ENCODE data around the gene SPOCK1. TPM values are rescaled to one million over a fixed set of nuclear protein-coding genes. Genes with fewer than 3 reads are reported as not detected.

SPOCK1 gene
- polyA plus RNA-seq, 3 donors: 5.4 to 39.4 (median 14.7) TPM

DNA sequence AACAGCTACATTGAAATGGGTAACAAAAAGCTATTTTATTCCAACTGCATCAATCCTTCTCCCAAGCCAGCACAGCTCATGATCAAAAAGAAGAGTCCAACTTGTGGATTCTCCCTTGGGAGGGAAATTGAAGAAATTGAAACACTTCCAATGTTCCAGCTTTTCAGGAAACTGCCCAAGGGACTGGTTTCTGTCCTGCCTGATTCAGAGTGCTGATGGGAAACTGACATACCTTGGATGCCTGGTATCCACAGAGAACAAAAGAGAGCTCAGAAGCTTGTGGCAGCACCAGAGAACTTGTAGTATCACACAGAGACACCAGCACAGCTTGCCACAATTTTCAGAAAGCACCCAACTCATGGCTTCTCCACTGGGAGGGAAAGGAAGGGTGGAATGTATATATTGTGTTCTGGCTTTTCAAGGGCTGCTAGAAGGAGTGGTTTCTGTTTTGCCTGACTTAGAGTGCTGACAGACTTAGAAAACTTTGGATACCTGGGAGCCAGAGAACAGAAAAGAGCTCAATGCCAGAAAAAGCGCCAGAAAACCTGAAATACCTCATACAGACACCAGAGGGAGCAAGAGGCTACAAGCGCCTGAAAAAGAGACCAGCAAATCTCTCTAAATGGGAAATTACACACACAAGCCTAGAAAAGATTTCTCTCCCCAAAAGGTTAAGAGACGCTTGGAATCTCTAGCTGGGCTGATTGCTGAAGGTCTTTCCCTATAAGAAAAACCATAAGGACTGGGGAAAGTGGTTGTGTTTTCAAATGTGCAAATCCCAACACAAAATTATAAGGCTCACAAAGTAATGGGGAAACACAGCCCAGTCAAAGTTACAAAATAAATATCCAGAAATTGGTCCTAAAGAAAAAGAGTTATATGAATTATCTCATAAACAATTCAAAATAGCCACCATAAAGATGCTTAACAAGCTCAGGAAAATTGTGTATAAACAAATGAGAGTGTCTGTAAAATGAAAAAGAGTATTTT is 178.8 kb downstream of the SPOCK1 start:
- H3K27ac ChIP-seq (ENCODE audit: low read depth, low read length): no peak overlapping the region
- WGBS, 3 donors: 2 to 8% (median 7%) methylated on average over 3 of the region's 3 CpGs

DNA sequence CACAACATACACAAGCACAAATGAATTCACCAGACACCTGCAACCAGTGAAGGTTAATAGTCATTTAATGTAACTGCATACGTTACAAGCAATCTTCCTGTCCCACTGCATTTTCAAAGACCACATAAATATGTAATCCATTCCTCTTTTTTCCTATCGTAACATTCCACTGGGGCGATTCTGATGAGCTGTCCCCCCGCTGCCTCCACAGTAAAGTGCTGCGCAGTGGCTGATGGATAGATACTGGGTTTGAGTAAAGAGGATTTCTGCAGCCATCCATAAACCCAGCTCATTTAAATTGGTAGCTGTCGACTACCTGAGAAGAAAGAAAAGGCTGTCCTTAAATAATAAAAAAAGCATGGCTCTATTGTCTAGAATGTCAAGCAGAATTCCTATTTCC is 181.1 kb downstream of the SPOCK1 start:
- 86 to 93% (median 92%) methylated on average over 6 of the region's 6 CpGs for WGBS, 3 donors
- no peak overlapping the region for H3K27ac ChIP-seq (ENCODE audit: low read depth, low read length)

DNA sequence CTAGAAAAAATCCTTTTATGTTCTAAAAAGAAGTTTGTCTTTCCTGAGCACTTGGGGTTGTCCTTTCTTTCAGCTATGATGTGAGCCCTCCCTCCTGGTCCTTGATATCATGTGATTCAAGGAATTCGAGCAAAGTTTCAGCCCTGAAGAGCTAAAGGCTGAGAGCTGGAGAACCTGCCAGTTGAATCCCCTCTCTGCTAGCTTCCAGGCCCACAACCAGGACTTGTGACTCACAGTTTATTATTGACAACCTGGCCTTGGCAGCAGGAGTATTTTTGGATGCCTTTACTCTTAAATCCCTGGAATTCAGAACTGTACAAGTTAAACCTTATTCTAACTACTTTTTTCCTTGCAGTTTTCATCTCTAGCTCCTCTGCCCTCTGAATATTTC is 182.8 kb downstream of the SPOCK1 start:
- H3K27ac ChIP-seq (ENCODE audit: low read depth, low read length): no peak overlapping the region
- 17 to 43% (median 36%) methylated on average over 1 of the region's 1 CpG for WGBS, 3 donors

DNA sequence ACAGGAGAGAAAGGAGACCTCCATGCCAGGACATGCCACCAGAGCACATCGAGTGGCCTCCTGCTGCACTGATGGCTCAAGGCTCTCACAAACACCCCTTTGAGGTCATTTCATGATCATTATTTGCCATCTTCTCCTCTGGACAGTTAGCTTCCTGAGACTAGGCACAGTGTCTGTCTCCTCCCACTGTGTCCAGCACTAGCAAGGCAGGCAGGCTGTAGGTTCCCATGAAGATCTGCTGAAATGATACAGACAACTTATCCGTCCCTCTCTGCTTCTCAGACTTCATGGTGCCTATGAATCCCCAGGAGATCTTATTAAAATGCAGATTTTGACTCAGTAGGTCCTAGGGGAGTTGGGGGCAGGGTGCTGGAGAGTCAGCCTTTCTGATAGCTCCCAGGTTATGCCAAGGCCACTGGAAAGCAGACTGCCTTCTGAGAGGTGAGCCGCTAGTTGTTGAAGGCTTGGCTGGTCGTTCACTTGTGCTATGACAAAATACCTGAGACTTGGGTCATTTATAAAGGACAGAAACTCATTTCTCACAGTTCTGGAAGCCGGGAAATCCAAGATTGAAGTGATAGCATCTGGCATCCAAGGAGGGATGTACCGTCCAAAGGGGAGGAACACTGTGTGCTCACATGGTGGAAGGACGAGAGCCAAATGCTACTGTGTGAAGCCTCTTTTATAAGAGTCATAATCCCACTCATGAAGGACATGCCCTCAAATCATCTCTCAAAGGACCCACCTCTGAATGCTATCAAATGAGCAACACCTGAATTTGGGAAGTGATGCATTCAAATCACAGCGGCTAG is 183.4 kb downstream of the SPOCK1 start:
- H3K27ac ChIP-seq (ENCODE audit: low read depth, low read length): no peak overlapping the region
- 50 to 76% (median 72%) methylated on average over 8 of the region's 8 CpGs for WGBS, 3 donors

DNA sequence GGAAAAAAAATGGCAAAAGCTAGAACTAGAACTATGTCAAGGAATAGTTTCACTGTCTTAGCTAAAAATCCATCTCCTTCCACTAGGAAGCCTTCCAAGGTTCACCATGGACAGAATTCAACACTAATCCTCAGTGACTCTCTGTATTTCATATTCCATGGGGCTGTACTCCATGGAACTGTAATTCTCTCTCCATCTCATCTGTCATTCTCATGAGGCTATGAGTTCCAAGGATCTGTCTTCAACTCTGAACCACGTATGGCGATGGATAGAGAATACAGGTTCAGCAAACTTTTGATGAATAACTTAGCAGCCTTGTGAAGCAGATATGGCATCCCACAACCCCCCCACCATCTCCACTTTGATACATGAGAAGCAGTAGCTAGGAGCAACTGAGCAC is 184.0 kb downstream of the SPOCK1 start:
- H3K27ac ChIP-seq (ENCODE audit: low read depth, low read length): no peak overlapping the region
- WGBS, 3 donors: 86 to 94% (median 92%) methylated on average over 2 of the region's 2 CpGs

DNA sequence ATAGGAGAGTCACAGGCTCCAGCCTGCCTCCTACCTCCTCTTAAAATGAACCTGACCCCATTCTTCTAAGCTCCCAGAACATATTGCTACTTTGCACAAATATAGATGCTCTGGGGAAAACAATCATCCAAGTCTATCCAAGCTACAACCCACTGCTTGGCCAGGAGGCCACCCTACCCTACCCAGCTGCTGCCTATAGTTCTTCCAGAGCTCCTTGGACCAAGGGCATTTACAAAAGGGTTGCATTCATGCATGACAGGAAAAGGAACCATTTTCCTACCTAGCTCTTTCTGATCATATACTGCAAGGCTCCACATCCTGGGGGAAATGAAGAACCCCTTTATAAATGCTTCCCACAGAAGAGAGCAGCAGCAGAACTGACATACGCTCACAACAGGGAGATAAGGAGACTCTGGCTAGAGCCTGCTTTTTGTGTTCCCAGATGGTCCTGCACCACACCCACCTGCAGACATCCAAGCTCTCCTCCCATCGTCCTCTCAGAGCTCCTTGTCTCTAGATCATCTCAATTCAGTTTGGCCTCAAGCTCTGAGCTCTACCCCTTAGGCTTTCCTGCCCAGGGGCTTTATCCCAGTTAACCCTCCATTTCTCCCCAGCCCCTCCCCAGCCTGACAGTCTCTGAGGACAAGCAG is 185.5 kb downstream of the SPOCK1 start:
- no peak overlapping the region for H3K27ac ChIP-seq (ENCODE audit: low read depth, low read length)
- 64 to 90% (median 66%) methylated on average over 2 of the region's 2 CpGs for WGBS, 3 donors

DNA sequence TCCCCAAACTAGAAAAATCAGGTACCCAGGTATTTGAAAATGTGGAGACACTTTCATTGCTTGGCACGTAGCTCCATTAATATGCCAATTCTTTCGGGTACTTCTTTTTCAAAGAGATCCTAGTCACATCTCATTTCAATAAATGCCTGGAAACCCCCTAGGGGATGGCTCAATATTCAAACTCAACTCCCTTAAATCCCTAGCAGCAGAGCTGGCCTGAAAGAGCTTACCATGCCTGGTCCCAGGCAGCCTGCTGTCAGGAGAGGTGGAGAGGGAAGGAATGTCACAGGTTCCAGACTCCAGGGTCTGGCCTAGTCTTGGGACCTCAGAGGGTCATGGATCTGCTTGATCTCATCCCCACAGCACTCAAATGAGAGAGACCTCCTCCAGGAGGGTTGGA is 187.1 kb downstream of the SPOCK1 start:
- H3K27ac ChIP-seq (ENCODE audit: low read depth, low read length): no peak overlapping the region
- 90 to 91% (median 91%) methylated on average over 2 of the region's 2 CpGs for WGBS, 3 donors

DNA sequence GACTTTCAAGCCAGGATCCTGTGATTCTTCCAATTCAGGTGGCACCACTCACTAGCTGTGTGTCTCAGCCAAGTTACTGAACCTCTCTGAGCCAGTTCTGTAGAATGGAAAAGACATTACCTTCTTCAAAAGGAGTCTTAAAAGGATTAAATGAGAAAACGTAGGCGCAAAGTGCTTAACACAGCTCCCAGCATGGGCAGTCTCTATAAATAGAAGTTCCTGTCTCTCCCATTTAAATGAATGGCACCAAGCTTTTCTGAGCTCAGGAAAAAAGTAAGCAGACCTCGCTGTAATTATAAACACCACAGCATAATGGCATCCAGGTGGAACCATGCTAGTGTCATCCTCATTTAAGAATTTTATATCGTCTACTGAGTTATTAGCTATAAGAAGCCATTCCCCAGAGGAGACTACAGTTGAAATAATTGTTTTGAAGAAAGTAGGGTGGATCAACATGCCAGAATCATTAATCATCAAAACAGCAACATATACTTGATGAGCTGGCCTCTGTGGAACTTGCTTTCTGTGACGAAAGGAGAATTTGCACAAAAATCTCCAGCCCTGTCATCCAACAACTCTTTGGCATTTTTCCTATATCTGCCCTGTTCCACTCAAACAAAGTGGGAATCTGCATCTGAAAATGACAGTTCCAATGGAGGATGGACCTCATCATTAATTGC is 188.9 kb downstream of the SPOCK1 start:
- no peak overlapping the region for H3K27ac ChIP-seq (ENCODE audit: low read depth, low read length)
- WGBS, 3 donors: 57 to 81% (median 61%) methylated on average over 5 of the region's 5 CpGs

DNA sequence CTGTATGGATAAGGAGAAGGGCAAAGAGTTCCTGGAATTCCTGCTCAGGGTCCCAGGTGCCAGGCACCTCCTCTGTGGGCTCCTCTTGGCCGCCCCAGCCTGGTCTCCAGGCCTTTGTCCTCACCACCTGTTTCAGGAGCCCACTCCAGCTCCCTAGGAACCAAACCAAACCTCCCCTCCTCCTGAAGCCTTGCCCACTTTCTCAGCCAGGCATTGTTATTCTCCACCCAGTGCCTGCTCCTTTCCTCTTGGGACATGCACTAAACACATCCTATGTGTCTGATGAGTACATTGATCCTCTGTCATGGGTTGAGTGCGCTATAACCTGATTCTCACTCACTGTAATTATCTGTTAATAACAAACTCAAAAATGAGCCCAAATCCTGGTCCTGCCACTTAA is 189.8 kb downstream of the SPOCK1 start:
- 90 to 100% (median 97%) methylated on average over 2 of the region's 2 CpGs for WGBS, 3 donors
- no peak overlapping the region for H3K27ac ChIP-seq (ENCODE audit: low read depth, low read length)

DNA sequence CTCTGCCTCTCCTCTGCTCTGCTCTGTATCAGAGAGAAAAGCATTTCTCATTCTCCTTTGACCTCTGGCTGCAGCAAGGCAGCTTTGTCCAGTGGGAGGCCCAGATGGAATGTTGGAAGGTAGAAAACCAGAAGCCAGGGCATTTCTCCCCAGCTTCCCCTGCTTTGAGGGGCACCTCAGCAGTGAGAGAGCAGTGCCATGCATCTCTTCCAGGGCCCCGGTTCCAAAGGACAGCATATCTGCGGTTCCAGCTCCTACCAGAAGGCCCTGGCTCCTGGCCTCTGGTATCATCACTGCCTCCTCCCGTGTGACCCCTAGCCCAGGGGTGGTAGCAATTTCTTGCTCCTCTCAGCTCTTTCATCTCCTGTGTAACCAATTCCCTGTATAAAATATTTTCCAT is 190.8 kb downstream of the SPOCK1 start:
- no peak overlapping the region for H3K27ac ChIP-seq (ENCODE audit: low read depth, low read length)
- 81 to 95% (median 85%) methylated on average over 3 of the region's 3 CpGs for WGBS, 3 donors

DNA sequence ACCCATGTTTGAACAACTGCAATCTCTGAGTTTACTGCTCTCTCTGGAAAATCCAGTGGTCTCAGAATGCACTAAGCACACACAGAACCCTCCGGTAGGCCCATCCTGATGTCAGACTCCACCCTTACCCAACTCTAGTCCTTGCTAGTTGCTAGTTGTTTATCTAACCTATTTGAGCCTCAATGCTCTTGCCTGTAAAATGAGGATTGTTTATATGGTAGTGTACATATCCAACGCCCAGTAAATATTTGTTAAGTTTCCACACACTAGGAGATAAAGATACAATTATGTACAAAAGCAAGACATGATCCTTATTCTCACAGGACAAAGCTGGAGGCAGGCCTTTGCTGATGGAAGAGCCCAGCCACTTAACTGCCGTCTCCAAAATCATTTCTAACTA is 192.2 kb downstream of the SPOCK1 start:
- H3K27ac ChIP-seq (ENCODE audit: low read depth, low read length): no peak overlapping the region
- 51 to 82% (median 82%) methylated on average over 3 of the region's 3 CpGs for WGBS, 3 donors

DNA sequence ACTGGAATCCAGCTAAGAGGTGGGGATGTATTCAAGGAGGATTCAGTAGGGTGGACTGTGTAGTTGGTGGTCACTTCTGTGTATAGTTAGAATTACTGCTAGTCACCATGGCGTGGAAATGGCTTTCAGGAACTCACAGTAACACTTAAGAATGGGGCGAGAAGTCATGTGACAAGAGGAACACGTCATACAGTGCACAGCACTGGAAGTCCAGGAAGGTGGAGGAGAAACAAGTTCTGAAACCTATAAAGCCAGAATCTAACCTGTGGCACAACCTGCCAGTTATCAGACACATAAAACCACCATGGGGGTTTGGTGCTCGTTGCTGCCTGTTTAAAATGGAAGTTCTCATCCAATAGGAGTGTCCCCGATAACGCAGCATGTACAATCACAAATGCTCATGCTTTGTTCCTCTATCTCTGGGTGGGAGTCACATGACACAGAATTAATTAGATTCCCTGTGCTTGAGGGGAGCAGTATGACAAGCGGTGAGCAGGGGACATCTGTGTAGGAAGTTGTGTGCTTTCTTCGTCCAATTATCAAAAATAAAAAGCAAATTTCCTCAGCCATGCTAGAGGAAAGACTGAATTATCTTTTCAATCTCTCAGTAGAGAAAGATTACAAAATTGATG is 193.0 kb downstream of the SPOCK1 start:
- 81 to 85% (median 85%) methylated on average over 8 of the region's 8 CpGs for WGBS, 3 donors
- no peak overlapping the region for H3K27ac ChIP-seq (ENCODE audit: low read depth, low read length)

DNA sequence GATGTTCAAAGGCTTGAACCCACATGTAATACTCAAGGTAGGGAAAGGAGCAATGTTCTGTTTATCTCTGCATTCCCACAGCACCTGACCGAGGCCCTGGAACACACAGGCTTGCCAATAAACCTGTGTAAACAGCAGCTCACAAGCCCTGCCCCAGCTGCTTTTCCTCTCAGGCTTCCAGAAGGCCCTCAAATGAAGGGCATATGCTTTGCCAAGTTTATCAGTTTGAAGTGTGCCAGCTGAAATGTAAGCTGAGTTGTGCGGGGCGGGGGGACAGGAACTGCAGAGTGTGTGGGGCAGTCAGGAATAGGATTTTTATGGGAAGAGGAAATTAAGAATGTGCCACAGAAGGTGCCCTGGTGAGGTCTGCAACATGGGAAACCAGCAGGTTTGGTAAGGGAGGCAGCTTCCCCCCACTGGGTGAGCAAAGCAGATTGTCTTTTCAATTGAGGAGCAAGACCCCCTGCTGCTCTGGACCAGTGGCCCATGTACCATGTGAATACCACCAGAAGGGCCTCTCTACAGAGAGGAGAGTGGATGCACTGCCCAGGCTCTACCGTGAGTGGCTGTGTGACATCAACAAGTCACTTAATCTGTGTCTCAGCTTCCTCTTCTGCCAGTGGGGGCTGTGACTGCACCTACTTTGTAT is 194.8 kb downstream of the SPOCK1 start:
- WGBS, 3 donors: 25 to 73% (median 59%) methylated on average over 4 of the region's 4 CpGs
- H3K27ac ChIP-seq (ENCODE audit: low read depth, low read length): no peak overlapping the region

DNA sequence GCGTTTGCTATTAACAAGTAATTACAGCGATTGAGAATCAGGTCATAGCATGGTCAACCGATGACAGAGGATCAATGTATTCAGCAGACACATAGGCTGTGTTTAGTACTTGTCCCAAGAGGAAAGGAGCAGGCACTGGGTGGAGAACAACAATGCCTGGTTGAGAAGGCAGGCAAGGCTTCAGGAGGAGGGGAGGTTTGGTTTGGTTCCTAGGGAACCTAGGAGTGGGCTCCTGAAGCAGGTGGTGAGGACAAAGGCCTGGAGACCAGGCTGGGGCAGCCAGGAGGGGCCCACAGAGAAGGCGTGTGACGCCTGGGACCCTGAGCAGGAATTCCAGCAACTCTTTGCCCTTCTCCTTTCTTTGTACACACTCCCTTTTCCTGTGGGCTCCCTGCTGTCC is 195.6 kb downstream of the SPOCK1 start:
- 57 to 88% (median 86%) methylated on average over 5 of the region's 5 CpGs for WGBS, 3 donors
- H3K27ac ChIP-seq (ENCODE audit: low read depth, low read length): no peak overlapping the region

DNA sequence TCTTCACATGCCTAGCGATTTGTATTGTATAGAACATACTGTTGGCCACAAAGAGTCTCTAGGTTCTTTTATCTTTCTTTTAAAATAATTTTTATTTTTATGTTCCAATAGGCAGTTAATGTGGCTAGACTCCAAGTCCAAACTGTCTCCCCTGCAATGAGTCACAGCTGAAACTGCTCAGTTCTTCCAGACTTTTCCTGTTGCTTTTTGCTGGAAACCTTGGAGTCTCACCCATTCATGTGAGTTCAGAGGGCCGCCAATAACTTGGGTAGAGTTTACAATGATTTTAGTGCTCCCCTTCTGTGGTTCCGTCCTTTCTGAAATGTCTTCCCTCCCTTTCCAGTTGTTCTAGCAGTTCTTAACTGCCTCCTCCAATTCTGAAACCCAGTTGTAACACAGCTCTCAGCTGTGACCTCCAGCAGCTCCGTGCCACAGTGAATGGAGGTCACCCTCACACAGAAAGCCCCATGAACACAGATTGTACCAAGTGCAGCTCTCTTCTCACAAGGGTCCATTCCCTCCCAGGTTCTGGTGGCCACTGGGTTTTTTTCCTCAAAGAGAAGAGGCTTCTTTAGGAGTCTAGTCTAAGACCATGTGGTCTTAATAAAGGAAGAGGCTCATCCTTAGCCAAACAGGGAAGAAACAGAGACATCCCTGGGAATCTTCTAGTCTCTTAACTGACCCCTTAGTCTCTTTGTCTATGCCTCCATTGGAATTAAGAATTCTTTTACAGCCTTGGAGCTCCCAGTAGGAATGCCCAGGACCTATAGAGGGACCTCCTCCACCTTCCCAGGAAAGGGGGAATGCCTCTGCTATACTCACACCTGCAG is 198.5 kb downstream of the SPOCK1 start:
- H3K27ac ChIP-seq (ENCODE audit: low read depth, low read length): no peak overlapping the region

DNA sequence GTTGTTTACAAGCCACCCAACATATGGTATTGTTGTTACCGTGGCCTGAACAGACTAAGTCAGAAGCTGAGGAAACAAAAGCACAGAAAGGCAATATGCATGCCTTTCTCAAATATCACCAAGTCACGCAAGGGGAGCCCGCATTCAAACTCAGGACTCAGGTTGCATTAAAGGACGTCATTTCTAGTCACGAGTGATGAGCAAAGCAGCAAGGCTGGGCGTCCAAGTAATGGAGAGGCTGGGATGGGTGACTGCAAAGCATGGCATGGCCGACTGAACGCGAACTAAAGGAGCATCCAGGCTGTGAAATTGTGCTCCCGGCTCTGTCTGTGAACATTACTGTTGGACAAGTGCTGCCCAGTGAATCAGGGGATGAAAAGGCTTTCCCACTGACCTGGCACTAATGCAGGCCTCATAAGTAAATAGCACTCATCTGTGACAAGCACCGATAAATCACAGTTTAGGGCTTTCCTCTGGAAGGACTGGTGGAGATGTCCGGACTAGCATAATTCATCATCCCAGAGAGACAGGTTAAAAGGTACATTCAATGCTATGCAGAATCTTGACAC is 202.8 kb downstream of the SPOCK1 start:
- 79 to 85% (median 84%) methylated on average over 12 of the region's 12 CpGs for WGBS, 3 donors
- no peak overlapping the region for H3K27ac ChIP-seq (ENCODE audit: low read depth, low read length)

More for the DNA sequence above, 198.5 kb downstream of the SPOCK1 start:
- WGBS, 3 donors: 69 to 71% (median 71%) methylated on average over 4 of the region's 4 CpGs
